HG03159 (cell line): ENCODE results near the gene RNF40.
"Not testable (repeated sequence)": the region's sequence is repeated elsewhere in the genome, so short reads cannot be mapped to it uniquely, and the experiment has no call there.

Experiments
- ATAC-seq: cut with Tn5 transposase; IDR thresholded peaks from one replicate; pipeline ENCODE4 v1.9.1; 2021; ENCODE audit warnings: mild to moderate bottlenecking, moderate library complexity; ENCODE audit not compliant: unreplicated experiment

The RNF40 gene

GRCh38 chr16:30813821-30814189 lies 51.7 kb downstream of the RNF40 start:
- no peak for ATAC-seq

- no peak for ATAC-seq
Measured at GRCh38 chr16:30816769-30817168, 54.6 kb downstream of the RNF40 start.

- no peak for ATAC-seq
Measured at GRCh38 chr16:30820952-30821421, 58.9 kb downstream of the RNF40 start.

DNA sequence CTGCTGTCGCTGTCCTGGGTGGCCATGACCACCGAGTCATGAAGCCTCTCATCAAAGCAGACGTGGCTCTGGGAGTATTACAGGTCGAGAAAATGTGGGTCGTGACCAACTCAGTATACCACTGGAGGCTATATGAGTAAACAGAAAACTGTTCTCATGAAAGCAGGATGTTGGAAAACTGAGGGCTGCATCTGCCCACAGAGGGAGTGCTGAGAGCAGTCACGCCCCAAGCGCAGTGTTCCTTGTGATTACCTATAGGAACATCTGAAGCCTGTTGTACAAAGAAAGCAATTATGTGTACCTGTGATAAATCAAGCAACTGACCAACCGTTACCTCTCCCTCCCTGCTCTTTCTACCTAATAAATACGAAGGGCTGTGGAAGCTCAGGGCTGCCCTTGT lies 59.3 kb downstream of the RNF40 start:
- not testable (repeated sequence) for ATAC-seq

DNA sequence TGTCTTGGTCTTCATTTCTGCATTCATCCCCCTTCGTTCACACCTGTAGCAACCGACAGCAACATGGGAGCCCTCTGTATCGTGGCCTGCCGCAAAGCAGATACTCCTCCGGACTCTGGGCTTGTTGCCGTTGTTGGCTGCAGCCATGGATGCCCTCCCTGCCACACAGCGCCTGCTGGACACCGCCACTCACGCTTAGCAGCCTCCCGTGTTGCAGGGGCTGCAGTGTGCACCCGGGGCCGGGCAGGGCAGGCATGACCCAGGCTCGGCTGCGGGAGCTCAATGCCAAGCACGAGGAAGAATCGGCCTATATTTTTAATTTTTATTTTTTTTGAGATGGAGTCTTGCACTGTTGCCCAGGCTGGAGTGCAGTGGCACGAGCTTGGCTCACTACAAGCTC lies 59.8 kb downstream of the RNF40 start:
- no peak for ATAC-seq
